Pancreas (tissue), 10 donors: ENCODE results near the gene LHPP. TPM values are rescaled to one million over a fixed set of nuclear protein-coding genes. Genes with fewer than 3 reads are reported as not detected.

Source experiments
- ATAC-seq, 4 donors: fragments of 200-7000 bp; cut with Tn5 transposase; one replicate each; pipeline versions ENCODE4 v1.8.0 to v1.9.1; 2020; ENCODE audit warnings: mild to moderate bottlenecking in 4 of 4, moderate library complexity in 4 of 4
- DNase-seq, 6 donors: peaks; one replicate each; pipeline ENCODE4 v3.0.0-alpha.2; 2020
- FAIRE-seq: peaks from 2 replicates; lab custom pipeline; 2012; peaks lifted over from hg19 to GRCh38; lab: Jason Lieb, UNC
- H3K27ac ChIP-seq, 4 donors: fragments of 200-600 bp; sonication (generic); 1 replicate in 3 of 4; 2 replicates in 1 of 4; pipeline versions ENCODE4 v1.5.0 to v1.8.0; 2020
- H3K27me3 ChIP-seq, 4 donors: fragments of 200-600 bp; one replicate each; pipeline ENCODE4 v1.8.0; 2021
- H3K36me3 ChIP-seq, 3 donors: fragments of 200-600 bp; sonication (generic) in 1 of 3; one replicate each; pipeline versions ENCODE4 v1.5.0 to v1.8.0; 2020 to 2021
- H3K4me1 ChIP-seq, 3 donors: fragments of 200-600 bp; one replicate each; pipeline ENCODE4 v1.8.0; 2021
- H3K4me3 ChIP-seq, 4 donors: fragments of 200-600 bp; sonication (generic) in 2 of 4; one replicate each; pipeline versions ENCODE4 v1.5.0 to v1.8.0; 2020 to 2021
- H3K9me3 ChIP-seq, 4 donors: fragments of 200-600 bp; one replicate each; pipeline ENCODE4 v1.8.0; 2021
- CTCF ChIP-seq, 4 donors: fragments of 200-600 bp; sonication (generic) in 3 of 4; IDR thresholded peaks; one replicate each; pipeline versions ENCODE4 v1.5.0 to v1.8.0; 2021; ENCODE audit warnings: antibody characterized with exemption in 4 of 4
- WGBS, 2 donors: extraction: QIAGEN DNeasy Blood & Tissue Kit; methylation state at CpG; one replicate each; pipeline ENCODE4 v1.1.7; 2013; 5-methylcytosine and 5-hydroxymethylcytosine counted together
- intact Hi-C, 3 donors: fragments of 100-400 bp; cut with DNase I; formaldehyde crosslinking; loops; one replicate each; pipeline versions ENCODE4 v1.11.1 to v1.14.2; 2022
- polyA plus RNA-seq, 2 donors: library from polyadenylated mRNA; stranded (reverse); fragments of 200-250 nt; gene quantifications; one replicate each; pipeline ENCODE4 v1.2.3, GENCODE V29; 2013
- total RNA-seq, 6 donors: library from RNA; stranded (reverse); fragmentation: NEBNext Ultra II Directional in 4 of 6; extraction: Animal tissue kit (Norgen Biotek cat#: 25700) in 4 of 6; gene quantifications; one replicate each; pipeline versions ENCODE4 v1.2.1 to v1.2.4, GENCODE V29; 2021 to 2023
- donor health status: healthy with polysubstance abuse.
- donor health status: DM: no; HTN: no; CAD: no; lungs with moderate emphysema.
- donor health status: DM: no; HTN: no; CAD: no.
- donor health status: control.
- donor health status: control.
- donor health status: Bipolar disorder and iron deficiency.
- donor health status: DM: yes; HTN: yes; CAD: no.
- donor health status: DM: no; HTN: no; CAD: no.
- donor health status: DM: no; HTN: no; CAD: no.
- donor health status: DM: yes; HTN: yes; CAD: no.

LHPP gene
- total and polyA plus RNA-seq, 8 donors = 5.3 to 10.8 (median 7.8) TPM

GRCh38 chr10:124573726-124574455 lies 112.3 kb downstream of the LHPP start:
- intact Hi-C loops = no loop called here
- Histone ChIP-seq H3K36me3 (no peaks in the 10 kb centered on the region), H3K4me1 (no peaks in the 10 kb centered on the region), H3K27ac (no peak overlapping the region), H3K27me3 (no peaks in the 10 kb centered on the region), H3K4me3 (no peak overlapping the region), H3K9me3 (no peaks in the 10 kb centered on the region)
- DNase-seq (no peak), ATAC-seq (no peak), FAIRE-seq (no peak)
- TF ChIP-seq CTCF (IDR thresholded peaks at IDR 0.05) = no peak
- WGBS, 2 donors = 86 to 90% methylated on average over 31 of the region's 31 CpGs

GRCh38 chr10:124574456-124575070 lies 112.9 kb downstream of the LHPP start:
- DNase-seq = no peak
- H3K9me3 ChIP-seq = no peaks in the 10 kb centered on the region
- ATAC-seq = no peak
- H3K27ac ChIP-seq = no peak overlapping the region
- intact Hi-C loops = no loop called here
- no peak for TF ChIP-seq CTCF (IDR thresholded peaks at IDR 0.05)
- no peaks in the 10 kb centered on the region for H3K36me3 ChIP-seq
- H3K4me3 ChIP-seq = no peak overlapping the region
- 89 to 93% methylated on average over 14 of the region's 14 CpGs for WGBS, 2 donors
- H3K4me1 ChIP-seq = no peaks in the 10 kb centered on the region
- FAIRE-seq = no peak
- no peaks in the 10 kb centered on the region for H3K27me3 ChIP-seq

- WGBS, 2 donors = 83% methylated on average over 22 of the region's 22 CpGs
- no peaks in the 10 kb centered on the region for H3K9me3 ChIP-seq
- H3K27me3 ChIP-seq = no peaks in the 10 kb centered on the region
- H3K4me1 ChIP-seq = no peaks in the 10 kb centered on the region
- DNase-seq (no peak), FAIRE-seq (no peak), ATAC-seq (no peak)
- no peaks in the 10 kb centered on the region for H3K36me3 ChIP-seq
- no peak overlapping the region for H3K4me3 ChIP-seq
- no peak for TF ChIP-seq CTCF (IDR thresholded peaks at IDR 0.05)
- no peak overlapping the region for H3K27ac ChIP-seq
- intact Hi-C loops = no loop called here
Observed at GRCh38 chr10:124575107-124576035, 113.7 kb downstream of the LHPP start.

GRCh38 chr10:124576526-124577420 lies 115.2 kb downstream of the LHPP start:
- FAIRE-seq (no peak), DNase-seq (no peak)
- no peaks in the 10 kb centered on the region for H3K9me3 ChIP-seq

More at GRCh38 chr10:124576526-124577420, 115.2 kb downstream of the LHPP start:
- Histone ChIP-seq H3K36me3 (no peaks in the 10 kb centered on the region), H3K4me3 (no peak overlapping the region), H3K4me1 (no peaks in the 10 kb centered on the region), H3K27me3 (no peaks in the 10 kb centered on the region), H3K27ac (no peak overlapping the region)
- no peak for TF ChIP-seq CTCF (IDR thresholded peaks at IDR 0.05)
- no peak for ATAC-seq
- intact Hi-C loops = no loop called here
- 84 to 86% methylated on average over 20 of the region's 20 CpGs for WGBS, 2 donors
